HEK293T (cell line): ENCODE results near the gene PITPNC1.

Experiments
- ARNT ChIP-seq: fragments of 450-650 bp; IDR thresholded peaks from 2 replicates; pipeline ENCODE4 v1.6.1; 2017; ENCODE audit warnings: mild to moderate bottlenecking
- FOXM1 ChIP-seq: fragments of 450-650 bp; IDR thresholded peaks from 2 replicates; pipeline ENCODE4 v1.6.1; 2017; ENCODE audit warnings: mild to moderate bottlenecking, borderline replicate concordance

- TF ChIP-seq ARNT: no peak
- TF ChIP-seq FOXM1: no peak
These were observed 2.6 kb upstream of the PITPNC1 start for GRCh38 chr17:67374329-67375053.
